GM21423 (cell line): ENCODE data around the gene PRICKLE2.

Experiments
- ATAC-seq: cut with Tn5 transposase; IDR thresholded peaks from one replicate; pipeline ENCODE4 v1.9.1; 2021; ENCODE audit warnings: mild to moderate bottlenecking, moderate library complexity; ENCODE audit not compliant: unreplicated experiment

Gene PRICKLE2

DNA sequence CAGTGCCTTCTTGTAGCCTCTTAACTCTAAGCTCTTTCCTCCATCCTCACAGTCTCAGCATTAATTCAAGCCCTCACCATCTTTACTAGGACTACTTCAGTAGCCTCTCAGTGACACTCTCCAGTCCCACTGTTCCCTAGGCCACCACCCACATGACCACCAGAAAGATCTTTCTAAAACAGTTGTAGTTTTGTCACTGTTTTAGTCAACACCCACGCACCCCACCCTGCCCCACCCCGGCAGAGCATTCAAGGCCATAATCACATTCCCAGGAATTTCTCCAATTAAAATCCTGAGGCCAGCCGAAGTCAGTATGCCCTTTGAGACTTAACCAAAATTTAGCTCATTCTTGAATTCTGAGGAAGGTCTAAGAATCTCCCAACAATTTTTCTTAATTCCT is 170.8 kb downstream of the PRICKLE2 start:
- no peak for ATAC-seq

DNA sequence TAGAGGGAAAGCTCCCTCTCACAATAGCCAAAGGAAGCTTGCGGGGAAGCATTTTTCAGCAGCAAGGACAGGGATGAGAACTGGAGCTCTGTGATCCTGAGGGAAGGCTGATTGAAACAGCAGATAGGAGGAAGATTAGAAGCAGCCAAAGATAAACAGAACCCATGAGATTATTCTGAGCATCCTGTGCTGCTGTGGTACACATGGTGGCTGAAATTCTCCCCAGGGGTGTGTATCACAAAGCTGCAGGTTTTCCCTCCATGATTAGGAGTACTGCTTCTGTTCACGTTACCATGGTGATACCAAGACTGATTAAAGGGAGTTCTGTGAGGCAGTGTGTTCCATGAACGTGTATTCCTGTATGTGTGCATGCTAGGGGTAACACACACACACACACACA is 171.7 kb downstream of the PRICKLE2 start:
- no peak for ATAC-seq

- ATAC-seq: no peak
These were observed 172.1 kb downstream of the PRICKLE2 start for GRCh38 chr3:64053117-64053516.

DNA sequence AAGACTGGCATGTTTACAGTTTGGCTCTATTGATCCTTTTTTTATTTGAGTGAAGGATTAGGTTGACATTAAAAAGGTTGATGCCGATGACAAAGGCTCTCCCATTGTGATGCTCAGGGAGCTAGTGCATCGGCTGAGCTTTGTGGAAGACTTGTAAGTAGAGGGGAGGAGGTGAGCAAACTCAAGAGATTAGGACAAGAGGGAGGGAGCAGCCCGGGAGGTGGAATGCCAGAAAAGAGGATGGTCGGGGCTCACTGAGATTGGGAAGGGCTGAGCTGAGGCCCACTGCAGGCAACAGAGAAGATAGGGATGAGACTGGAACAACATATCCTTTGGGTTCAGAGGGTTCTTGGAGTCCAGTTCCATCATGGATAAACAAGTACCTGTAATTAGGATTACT is 175.4 kb downstream of the PRICKLE2 start:
- ATAC-seq: no peak

DNA sequence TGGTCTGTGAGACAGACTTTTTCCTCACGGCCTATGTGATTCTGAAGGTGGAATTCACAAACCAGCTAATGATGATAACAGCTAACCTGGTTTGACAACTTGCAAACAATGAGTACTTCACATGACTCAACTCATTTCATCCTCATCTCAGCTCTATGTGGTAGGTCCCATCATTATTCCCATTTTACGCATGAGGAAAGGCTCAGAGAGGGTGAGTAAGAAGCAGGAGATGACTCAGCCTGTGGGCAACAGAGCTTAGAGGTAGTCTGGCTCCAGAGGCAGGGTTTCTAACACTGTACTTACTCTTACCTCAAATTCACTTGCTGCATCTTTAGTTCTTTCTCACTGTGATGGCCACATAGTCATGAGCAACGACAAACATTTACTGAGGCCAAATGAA is 176.1 kb downstream of the PRICKLE2 start:
- no peak for ATAC-seq

DNA sequence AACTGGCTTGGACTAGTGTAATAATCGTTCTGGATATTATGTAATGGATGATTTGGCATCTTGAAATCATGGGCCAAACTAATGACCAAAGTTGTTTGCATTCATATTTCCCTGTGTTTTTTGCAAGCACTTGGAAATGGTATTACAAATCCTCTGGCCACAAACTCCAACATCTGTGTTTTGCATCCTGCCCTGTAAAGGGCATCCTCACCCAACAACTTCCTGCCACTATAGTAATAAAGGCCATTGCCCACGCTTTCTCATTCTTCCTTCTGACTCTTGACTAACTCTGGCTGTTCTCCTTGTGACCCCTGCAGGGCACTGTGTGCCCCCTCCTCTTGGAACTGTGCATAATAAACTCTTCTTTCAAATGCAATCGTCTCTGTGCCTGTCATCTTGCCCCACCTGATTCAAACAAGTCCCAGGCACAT is 176.6 kb downstream of the PRICKLE2 start:
- no peak for ATAC-seq

GRCh38 chr3:64047787-64048186 is 177.5 kb downstream of the PRICKLE2 start:
- ATAC-seq: no peak

DNA sequence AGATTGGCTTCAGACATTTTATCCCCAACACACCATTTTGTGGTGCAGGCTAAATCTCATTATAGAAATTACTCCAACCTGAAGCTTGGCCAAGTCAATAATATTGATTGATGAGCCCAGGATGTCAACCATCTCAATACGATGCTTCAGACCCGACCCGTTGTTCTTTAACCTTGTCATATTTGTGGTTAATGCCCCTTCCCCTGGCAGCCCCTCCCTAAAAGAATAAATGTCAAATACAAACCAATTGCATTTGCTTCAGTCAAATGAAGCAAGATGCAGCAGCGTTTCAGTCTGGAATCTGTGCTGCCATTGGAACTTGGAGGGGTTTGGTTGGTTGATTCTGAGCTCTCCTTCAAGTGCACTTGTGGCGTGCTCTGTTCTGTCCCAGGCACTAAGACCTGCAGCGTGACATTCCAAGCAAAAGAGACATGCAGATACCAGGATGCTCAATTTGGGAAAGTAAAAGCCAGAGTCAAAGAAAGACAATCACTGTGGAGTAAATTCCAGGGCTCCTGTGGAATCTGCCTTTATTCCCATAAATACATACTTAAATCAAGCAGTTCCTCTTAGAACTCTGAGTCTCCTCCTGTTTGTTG is 178.2 kb downstream of the PRICKLE2 start:
- ATAC-seq: no peak

GRCh38 chr3:64046592-64046991 is 178.7 kb downstream of the PRICKLE2 start:
- no peak for ATAC-seq

DNA sequence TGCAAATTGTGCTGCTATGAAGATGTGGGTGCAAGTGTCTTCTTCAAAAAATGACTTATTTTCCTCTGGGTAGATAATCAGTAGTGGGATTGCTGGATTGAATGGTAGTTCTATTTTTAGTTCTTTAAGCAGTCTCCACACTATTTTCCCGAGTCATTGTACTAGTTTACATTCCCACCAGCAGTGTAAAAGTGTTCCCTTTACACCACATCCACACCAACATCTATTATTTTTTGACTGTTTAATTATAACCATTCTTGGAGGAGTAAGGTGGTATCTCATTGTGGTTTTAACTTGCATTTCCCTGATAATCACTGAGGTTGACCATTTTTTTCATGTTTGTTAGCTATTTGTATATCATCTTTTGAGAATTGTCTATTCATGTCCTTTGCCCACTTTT is 182.3 kb downstream of the PRICKLE2 start:
- ATAC-seq: no peak
